Heart right ventricle (tissue), 16 donors: ENCODE data around the gene IMMP2L. TPM values are rescaled to one million over a fixed set of nuclear protein-coding genes. Genes with fewer than 3 reads are reported as not detected.

Experiments used
- ATAC-seq, 8 donors: fragments of 200-7000 bp; cut with Tn5 transposase; one replicate each; pipeline ENCODE4 v1.9.1; 2020; ENCODE audit warnings: mild to moderate bottlenecking in 8 of 8, moderate library complexity in 8 of 8, moderate number of reproducible peaks in 1 of 8
- DNase-seq, 2 donors: peaks; one replicate each; pipeline ENCODE4 v3.0.0-alpha.2; 2020
- H3K27ac ChIP-seq, 10 donors: fragments of 200-600 bp; sonication (generic) in 2 of 10; one replicate each; pipeline versions ENCODE4 v1.5.0 to v1.8.0; 2020 to 2022; ENCODE audit warnings: mild to moderate bottlenecking in 3 of 10
- H3K27me3 ChIP-seq, 7 donors: fragments of 200-600 bp; one replicate each; pipeline ENCODE4 v1.8.0; 2021 to 2022; ENCODE audit warnings: mild to moderate bottlenecking in 2 of 7
- H3K36me3 ChIP-seq, 9 donors: fragments of 200-600 bp; sonication (generic) in 1 of 9; one replicate each; pipeline versions ENCODE4 v1.5.0 to v1.8.0; 2020 to 2022; ENCODE audit warnings: mild to moderate bottlenecking in 2 of 9
- H3K4me1 ChIP-seq, 9 donors: fragments of 200-600 bp; sonication (generic) in 1 of 9; one replicate each; pipeline versions ENCODE4 v1.5.0 to v1.8.0; 2020 to 2022; ENCODE audit warnings: mild to moderate bottlenecking in 4 of 9
- H3K4me3 ChIP-seq, 10 donors: fragments of 200-600 bp; sonication (generic) in 2 of 10; one replicate each; pipeline versions ENCODE4 v1.5.0 to v1.8.0; 2020 to 2022; ENCODE audit warnings: mild to moderate bottlenecking in 7 of 10, moderate library complexity in 2 of 10
- H3K9me3 ChIP-seq, 11 donors: fragments of 200-600 bp in 10 of 11; sonication (generic) in 2 of 11; one replicate each; pipeline versions ENCODE4 v1.5.0 to v1.8.0; 2013 to 2022; ENCODE audit warnings: mild to moderate bottlenecking in 2 of 11, control low read depth in 1 of 11, moderate library complexity in 1 of 11
- CTCF ChIP-seq, 9 donors: fragments of 200-600 bp; sonication (generic) in 2 of 9; IDR thresholded peaks; one replicate each; pipeline versions ENCODE4 v1.5.0 to v1.8.0; 2021 to 2022; ENCODE audit warnings: antibody characterized with exemption in 9 of 9, mild to moderate bottlenecking in 5 of 9, moderate library complexity in 1 of 9
- WGBS, 2 donors: extraction: QIAGEN DNeasy Blood & Tissue Kit; methylation state at CpG; one replicate each; pipeline ENCODE4 v1.1.7; 2013; ENCODE audit warnings: inconsistent platforms in 1 of 2; 5-methylcytosine and 5-hydroxymethylcytosine counted together
- intact Hi-C, 10 donors: fragments of 100-400 bp; cut with DNase I; formaldehyde crosslinking; loops; one replicate each; pipeline versions ENCODE4 v1.11.1 to v1.14.2; 2022
- polyA plus RNA-seq, 2 donors: library from polyadenylated mRNA; stranded (reverse); fragments of 200-250 nt; gene quantifications; one replicate each; pipeline ENCODE4 v1.2.3, GENCODE V29; 2013
- total RNA-seq, 10 donors: library from RNA; stranded (reverse); fragmentation: NEBNext Ultra II Directional in 3 of 10; extraction: Animal tissue kit (Norgen Biotek cat#: 25700) in 3 of 10; gene quantifications; one replicate each; pipeline versions ENCODE4 v1.2.1 to v1.2.4, GENCODE V29; 2021 to 2023
- donor health status: Arrhythmogenic right ventricular cardiomyopathy.
- donor health status: ischemic (EF 13 %, LVEDD 7.1; RV severe dilation, severe dysfunction).
- donor health status: healthy with polysubstance abuse.
- donor health status: DM: no; HTN: yes; CAD: no.
- donor health status: DM: no; HTN: no; CAD: no.
- donor health status: ischemic (EF 25% LVEDD 6.9; RV normal size, moderate dysfunction).
- donor health status: ischemic (EF 25% LVEDD 5.7; RV mildly dilated, moderate dysfunction).
- donor health status: healthy.
- donor health status: DM: yes; HTN: yes; CAD: no.
- donor health status: Ischemic cardiomyopathy.
- donor health status: ischemic (EF 35%, LVEDD 5.7; RV mildly dilated, moderate dysfunction).
- donor health status: nonischemic (EF 11% LVEDD 7.7; RV severe dilation, severe dysfunction).
- donor health status: DM: yes; HTN: yes; CAD: no.
- donor health status: PGD.
- donor health status: ischemic (EF 29% LVEDD 5.4; RV normal size, mild dysfunction).
- donor health status: nonischemic (EF 23%, LVEDD 6.1; RV moderate dilation, normal function).

Gene IMMP2L
- total and polyA plus RNA-seq, 12 donors = 4.3 to 20.8 (median 17.3) TPM

GRCh38 chr7:110809832-110810231 is 752.5 kb downstream of the IMMP2L start:
- no peak for ATAC-seq
- intact Hi-C loops = no loop called here
- no peak for DNase-seq
- H3K27ac ChIP-seq = no peak overlapping the region
- H3K4me1 ChIP-seq = no peaks in the 10 kb centered on the region
- 93 to 95% methylated on average over 6 of the region's 6 CpGs for WGBS, 2 donors
- H3K9me3 ChIP-seq = no peaks in the 10 kb centered on the region
- no peak for TF ChIP-seq CTCF (IDR thresholded peaks at IDR 0.05)
- H3K27me3 ChIP-seq = no peaks in the 10 kb centered on the region
- no peaks in the 10 kb centered on the region for H3K36me3 ChIP-seq
- no peak overlapping the region for H3K4me3 ChIP-seq

GRCh38 chr7:110808361-110808760 is 753.9 kb downstream of the IMMP2L start:
- Histone ChIP-seq H3K27ac (no peak overlapping the region), H3K27me3 (no peaks in the 10 kb centered on the region), H3K4me1 (no peaks in the 10 kb centered on the region), H3K4me3 (no peak overlapping the region), H3K36me3 (no peaks in the 10 kb centered on the region), H3K9me3 (no peaks in the 10 kb centered on the region)
- DNase-seq (no peak), ATAC-seq (no peak)
- WGBS, 2 donors = 79 to 84% methylated on average over 1 of the region's 1 CpG
- intact Hi-C loops = no loop called here
- TF ChIP-seq CTCF (IDR thresholded peaks at IDR 0.05) = no peak

GRCh38 chr7:110804501-110804900 is 757.8 kb downstream of the IMMP2L start:
- 71 to 80% methylated on average over 5 of the region's 5 CpGs for WGBS, 2 donors
- no peaks in the 10 kb centered on the region for H3K4me1 ChIP-seq
- H3K27ac ChIP-seq = no peak overlapping the region
- intact Hi-C loops = no loop called here
- no peaks in the 10 kb centered on the region for H3K27me3 ChIP-seq
- no peak overlapping the region for H3K4me3 ChIP-seq
- no peak for DNase-seq
- H3K9me3 ChIP-seq = no peaks in the 10 kb centered on the region
- ATAC-seq = no peak
- no peak for TF ChIP-seq CTCF (IDR thresholded peaks at IDR 0.05)
- no peaks in the 10 kb centered on the region for H3K36me3 ChIP-seq

- Histone ChIP-seq H3K27ac (no peak overlapping the region), H3K36me3 (no peaks in the 10 kb centered on the region), H3K4me1 (no peaks in the 10 kb centered on the region), H3K9me3 (no peaks in the 10 kb centered on the region), H3K4me3 (no peak overlapping the region), H3K27me3 (no peaks in the 10 kb centered on the region)
- TF ChIP-seq CTCF (IDR thresholded peaks at IDR 0.05) = no peak
- ATAC-seq (no peak), DNase-seq (no peak)
- intact Hi-C loops = no loop called here
Measured at GRCh38 chr7:110803602-110804143, 758.6 kb downstream of the IMMP2L start.
